ENCODE data around the gene CD180. TPM values are rescaled to one million over a fixed set of nuclear protein-coding genes. Genes with fewer than 3 reads are reported as not detected.

Gene CD180
- total and polyA plus RNA-seq, 2 donors (not counting 3 experiments of a cell fraction or from before 2014, with no cell fraction given) = not detected

DNA sequence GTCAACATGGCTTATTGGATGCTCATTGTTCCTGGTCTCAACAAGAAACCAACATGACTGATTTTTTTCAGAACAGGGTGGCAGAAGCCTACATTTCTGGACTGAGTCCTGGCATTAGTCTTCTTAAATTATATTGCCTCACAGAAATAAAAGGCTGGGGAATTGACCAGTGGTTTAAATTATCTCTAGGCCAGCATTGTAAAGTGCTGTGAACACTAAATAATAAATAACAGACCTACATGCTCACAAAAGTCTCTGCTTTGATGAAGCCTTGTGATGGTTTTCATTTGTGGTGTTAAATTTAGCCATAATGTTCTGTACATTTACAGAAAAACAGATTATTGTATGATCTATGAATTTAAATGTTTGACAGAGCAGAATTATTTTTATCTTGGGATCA is 44.7 kb upstream of the CD180 start:
- no peak overlapping the region for H2AFZ ChIP-seq (ENCODE audit: low read depth, low read length)
- H3K9me3 ChIP-seq (replicated peaks; ENCODE audit: control insufficient read depth, insufficient read depth, low read length) = no peaks in the 10 kb centered on the region
- FAIRE-seq = no peak
- POLR2A ChIA-PET = no interaction called here
- CTCF ChIA-PET = no interaction called here
- H3K4me3 ChIP-seq (replicated peaks in 1 of 3; ENCODE audit: insufficient read depth in 1 of 3, low read depth in 1 of 3, low read length in 3 of 3) = no peak overlapping the region
- peaks cover 24% of the 10 kb centered on the region for H3K4me1 ChIP-seq (ENCODE audit: control insufficient read depth, extremely low read depth, insufficient read depth, low read length)
- intact Hi-C loops (cut with micrococcal nuclease) (loop anchor here (10.0 kb wide), 2 partner anchors 383 to 603 kb away; no protein-coding TSS in a partner anchor), dilution Hi-C loops (cut with MboI; ENCODE audit: extremely low pct_ligation_motif_present, low sequenced_read_pairs) (no loop called here)
- no peaks in the 10 kb centered on the region for H3K36me3 ChIP-seq (ENCODE audit: control insufficient read depth in 2 of 2, extremely low read depth in 1 of 2, insufficient read depth in 2 of 2, low read length in 2 of 2)
- H3K27me3 ChIP-seq (ENCODE audit: control insufficient read depth in 2 of 2, insufficient read depth in 2 of 2, low read length in 2 of 2) = no peaks in the 10 kb centered on the region
- DNase-seq (ENCODE audit: low read depth, low spot score) = no peak
- no peaks in the 10 kb centered on the region for H4K20me1 ChIP-seq (replicated peaks; ENCODE audit: control insufficient read depth, extremely low read depth, insufficient read depth, low read length)
- BruUV-seq (replicated peaks) = no TSS peak
- no peaks in the 10 kb centered on the region for H3K9me1 ChIP-seq (replicated peaks; ENCODE audit: control insufficient read depth, extremely low read depth, insufficient read depth, low read length)
- H3K79me2 ChIP-seq (ENCODE audit: control insufficient read depth, insufficient read depth, low read length) = no peaks in the 10 kb centered on the region
- TF ChIP-seq, protein P1, sequence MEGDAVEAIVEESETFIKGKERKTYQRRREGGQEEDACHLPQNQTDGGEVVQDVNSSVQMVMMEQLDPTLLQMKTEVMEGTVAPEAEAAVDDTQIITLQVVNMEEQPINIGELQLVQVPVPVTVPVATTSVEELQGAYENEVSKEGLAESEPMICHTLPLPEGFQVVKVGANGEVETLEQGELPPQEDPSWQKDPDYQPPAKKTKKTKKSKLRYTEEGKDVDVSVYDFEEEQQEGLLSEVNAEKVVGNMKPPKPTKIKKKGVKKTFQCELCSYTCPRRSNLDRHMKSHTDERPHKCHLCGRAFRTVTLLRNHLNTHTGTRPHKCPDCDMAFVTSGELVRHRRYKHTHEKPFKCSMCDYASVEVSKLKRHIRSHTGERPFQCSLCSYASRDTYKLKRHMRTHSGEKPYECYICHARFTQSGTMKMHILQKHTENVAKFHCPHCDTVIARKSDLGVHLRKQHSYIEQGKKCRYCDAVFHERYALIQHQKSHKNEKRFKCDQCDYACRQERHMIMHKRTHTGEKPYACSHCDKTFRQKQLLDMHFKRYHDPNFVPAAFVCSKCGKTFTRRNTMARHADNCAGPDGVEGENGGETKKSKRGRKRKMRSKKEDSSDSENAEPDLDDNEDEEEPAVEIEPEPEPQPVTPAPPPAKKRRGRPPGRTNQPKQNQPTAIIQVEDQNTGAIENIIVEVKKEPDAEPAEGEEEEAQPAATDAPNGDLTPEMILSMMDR (IDR thresholded peaks at IDR 0.05; ENCODE audit: extremely low read depth in 1 of 2, insufficient read depth in 1 of 2, low read depth in 1 of 2, low read length in 2 of 2) = no peak
- TF ChIP-seq MYC (IDR thresholded peaks at IDR 0.05; ENCODE audit: low read depth, low read length) = no peak
- TF ChIP-seq JUN (IDR thresholded peaks at IDR 0.05; ENCODE audit: borderline replicate concordance, insufficient read depth, insufficient read length, low read depth) = no peak
- TF ChIP-seq EZH2 (IDR thresholded peaks at IDR 0.05; ENCODE audit: borderline replicate concordance, low read depth, low read length, severe bottlenecking) = no peak
- TF ChIP-seq, protein P2, sequence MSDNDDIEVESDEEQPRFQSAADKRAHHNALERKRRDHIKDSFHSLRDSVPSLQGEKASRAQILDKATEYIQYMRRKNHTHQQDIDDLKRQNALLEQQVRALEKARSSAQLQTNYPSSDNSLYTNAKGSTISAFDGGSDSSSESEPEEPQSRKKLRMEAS (IDR thresholded peaks at IDR 0.05; ENCODE audit: insufficient read depth, insufficient read length) = no peak
- TF ChIP-seq GATA2 (IDR thresholded peaks at IDR 0.05; ENCODE audit: insufficient read depth, insufficient read length, low read depth, low read length) = no peak
- TF ChIP-seq POLR2AphosphoS5 (IDR thresholded peaks at IDR 0.05; ENCODE audit: insufficient read depth, low read depth, low read length) = no peak
- TF ChIP-seq POLR2A (IDR thresholded peaks at IDR 0.05; ENCODE audit: low read depth, low read length) = no peak
- TF ChIP-seq FOS (IDR thresholded peaks at IDR 0.05; ENCODE audit: borderline replicate concordance, insufficient read depth, low read length) = no peak
- H3K27ac ChIP-seq (ENCODE audit: insufficient read depth, low read depth, low read length) = no peak overlapping the region
- H3K9ac ChIP-seq (replicated peaks; ENCODE audit: extremely low read depth, insufficient read depth, low read length) = no peak overlapping the region
- no peak overlapping the region for H3K4me2 ChIP-seq (ENCODE audit: insufficient read depth, low read length)
